HEK293 (cell line): ENCODE results near the gene SMPD3.

ENCODE experiments used
- CTCF ChIA-PET: fragments of 350-600 bp; formaldehyde crosslinking; extraction: SDS; loops from one replicate; lab custom pipeline; 2021; ENCODE audit warnings: antibody characterized with exemption; lab: Yijun Ruan, JAX
- POLR2A ChIA-PET: fragments of 300-600 bp; formaldehyde crosslinking; extraction: SDS; loops from one replicate; lab custom pipeline; 2020; ENCODE audit warnings: antibody characterized with exemption, inconsistent platforms; lab: Yijun Ruan, JAX
- H3K27ac ChIP-seq: fragments of 200-500 bp; sonication (Bioruptor generic); 2 replicates; pipeline ENCODE4 v1.5.1; 2014; ENCODE audit warnings: low read depth, low read length, control low read depth, inconsistent platforms; ENCODE audit errors: extremely low read depth
- H3K36me3 ChIP-seq, 2 experiments: fragments of 200-500 bp in 1 of 2; sonication (Bioruptor generic) in 1 of 2; 1 replicate in 1 of 2; 2 replicates in 1 of 2; pipeline ENCODE4 v1.5.1; 2014 to 2017; ENCODE audit warnings: inconsistent platforms in 2 of 2, low read length in 2 of 2; ENCODE audit not compliant: control insufficient read depth in 2 of 2, insufficient read depth in 1 of 2
- H3K4me1 ChIP-seq: fragments of 200-500 bp; sonication (Bioruptor generic); 2 replicates; pipeline ENCODE4 v1.5.1; 2014; ENCODE audit warnings: mild to moderate bottlenecking, low read length, inconsistent platforms; ENCODE audit not compliant: control insufficient read depth, insufficient read depth
- H3K4me3 ChIP-seq: 2 replicates; pipeline ENCODE4 v1.5.1; 2011; ENCODE audit warnings: low read depth, mild to moderate bottlenecking, control low read depth, low read length, moderate library complexity
- H3K9me3 ChIP-seq: fragments of 200-500 bp; sonication (Bioruptor generic); 2 replicates; pipeline ENCODE4 v1.5.1; 2014; ENCODE audit warnings: low read depth, low read length, inconsistent platforms; ENCODE audit not compliant: control insufficient read depth, insufficient read depth
- SP3 ChIP-seq: fragments of 450-650 bp; formaldehyde crosslinking; IDR thresholded peaks from 2 replicates; pipeline ENCODE4 v1.5.1; 2016; ENCODE audit warnings: missing biosample characterization, missing genetic modification characterization
- TCF7L2 ChIP-seq: IDR thresholded peaks from 2 replicates; pipeline ENCODE4 v1.6.1; 2011; ENCODE audit warnings: low read depth, mild to moderate bottlenecking, inconsistent platforms, low read length, moderate library complexity, borderline replicate concordance
- ZBTB1 ChIP-seq: fragments of 450-650 bp; formaldehyde crosslinking; IDR thresholded peaks from 2 replicates; pipeline ENCODE4 v1.5.1; 2016; ENCODE audit warnings: missing biosample characterization, missing genetic modification characterization
- ZBTB17 ChIP-seq: fragments of 450-650 bp; formaldehyde crosslinking; IDR thresholded peaks from 2 replicates; pipeline ENCODE4 v1.5.1; 2016; ENCODE audit warnings: missing biosample characterization, missing genetic modification characterization
- ZIC2 ChIP-seq: fragments of 450-650 bp; formaldehyde crosslinking; IDR thresholded peaks from 2 replicates; pipeline ENCODE4 v1.5.1; 2016; ENCODE audit warnings: missing biosample characterization, missing genetic modification characterization
- ZNF133 ChIP-seq: fragments of 450-650 bp; formaldehyde crosslinking; IDR thresholded peaks from 2 replicates; pipeline ENCODE4 v1.5.1; 2016; ENCODE audit warnings: missing biosample characterization, missing genetic modification characterization
- ZNF148 ChIP-seq: fragments of 450-650 bp; formaldehyde crosslinking; IDR thresholded peaks from 2 replicates; pipeline ENCODE4 v1.5.0; 2017; ENCODE audit warnings: missing biosample characterization, missing genetic modification characterization, borderline replicate concordance
- ZNF157 ChIP-seq: fragments of 450-650 bp; formaldehyde crosslinking; IDR thresholded peaks from 2 replicates; pipeline ENCODE4 v1.5.1; 2016; ENCODE audit warnings: missing biosample characterization, missing genetic modification characterization
- ZNF398 ChIP-seq: fragments of 450-650 bp; formaldehyde crosslinking; IDR thresholded peaks from 2 replicates; pipeline ENCODE4 v1.5.1; 2017; ENCODE audit warnings: missing biosample characterization, missing genetic modification characterization
- ZNF555 ChIP-seq: fragments of 450-650 bp; formaldehyde crosslinking; conservative IDR thresholded peaks from 2 replicates; pipeline ENCODE4 v1.5.1; 2017; ENCODE audit warnings: missing biosample characterization, mild to moderate bottlenecking, missing genetic modification characterization, inconsistent platforms
- ZNF600 ChIP-seq: fragments of 450-650 bp; formaldehyde crosslinking; IDR thresholded peaks from 2 replicates; pipeline ENCODE4 v1.5.1; 2016; ENCODE audit warnings: missing biosample characterization, missing genetic modification characterization
- ZNF626 ChIP-seq: fragments of 450-650 bp; sonication (Bioruptor Pico); formaldehyde crosslinking; IDR thresholded peaks from 2 replicates; pipeline ENCODE4 v1.5.1; 2018; ENCODE audit warnings: missing biosample characterization, missing genetic modification characterization, inconsistent platforms
- ZNF654 ChIP-seq: fragments of 450-650 bp; formaldehyde crosslinking; IDR thresholded peaks from 2 replicates; pipeline ENCODE4 v1.5.1; 2016; ENCODE audit warnings: low read depth, missing biosample characterization, missing genetic modification characterization
- TF ChIP-seq, protein P1 (sequence below): fragments of 450-650 bp; formaldehyde crosslinking; conservative IDR thresholded peaks from 2 replicates; pipeline ENCODE4 v1.5.1; 2016; ENCODE audit warnings: low read depth, missing biosample characterization, missing genetic modification characterization

The SMPD3 gene

DNA sequence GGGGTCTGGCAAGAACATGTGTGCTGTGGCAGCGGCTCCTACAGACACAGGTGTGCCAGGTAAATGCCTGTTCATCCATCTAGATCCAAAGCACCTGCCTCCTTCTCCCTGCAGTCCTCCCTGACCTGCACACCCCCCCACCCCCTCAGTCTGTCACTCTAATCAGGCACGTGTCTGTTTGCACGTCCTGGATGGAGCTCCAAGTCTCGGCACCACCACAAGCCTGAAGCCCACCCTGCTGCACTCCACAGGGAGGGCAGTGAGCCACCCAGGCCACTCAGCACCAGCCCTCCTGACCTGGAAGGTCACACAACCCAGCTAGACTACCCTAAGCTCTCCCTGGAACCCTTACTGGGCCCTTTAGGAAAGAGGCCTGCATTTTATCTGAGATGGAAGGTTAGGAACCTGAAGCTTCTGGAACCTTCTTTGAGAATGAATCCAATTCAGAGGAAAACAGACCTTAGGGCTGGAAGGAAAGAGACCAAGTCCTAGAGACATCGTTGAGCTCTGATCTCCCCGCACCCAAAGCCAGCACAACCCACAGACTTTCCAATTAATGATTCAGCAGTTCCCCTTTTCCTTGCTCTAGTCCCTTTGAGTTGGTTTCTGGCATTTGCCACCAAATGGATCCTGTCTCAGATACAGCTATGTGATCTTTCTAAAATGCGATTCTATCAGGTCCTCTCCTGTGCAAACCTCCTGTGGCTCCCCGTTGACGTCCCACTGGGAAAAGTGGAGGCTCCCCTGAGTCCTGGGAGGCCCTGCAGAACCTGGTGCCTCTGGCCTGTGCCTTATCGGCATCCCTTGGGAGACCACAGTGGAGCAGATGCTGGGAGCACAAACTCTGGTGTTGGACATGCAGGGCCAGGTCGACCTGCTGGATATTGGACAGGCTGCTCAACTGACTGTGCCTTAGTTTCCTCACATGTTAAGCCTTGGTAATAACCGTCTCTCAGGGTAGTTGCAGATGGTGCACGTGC is 69.6 kb downstream of the SMPD3 start:
- peak; percentile 46; the same call in 1 of the 2 replicates for TF ChIP-seq ZIC2 (tag by site-specific recombination)
- TF ChIP-seq, protein P1, sequence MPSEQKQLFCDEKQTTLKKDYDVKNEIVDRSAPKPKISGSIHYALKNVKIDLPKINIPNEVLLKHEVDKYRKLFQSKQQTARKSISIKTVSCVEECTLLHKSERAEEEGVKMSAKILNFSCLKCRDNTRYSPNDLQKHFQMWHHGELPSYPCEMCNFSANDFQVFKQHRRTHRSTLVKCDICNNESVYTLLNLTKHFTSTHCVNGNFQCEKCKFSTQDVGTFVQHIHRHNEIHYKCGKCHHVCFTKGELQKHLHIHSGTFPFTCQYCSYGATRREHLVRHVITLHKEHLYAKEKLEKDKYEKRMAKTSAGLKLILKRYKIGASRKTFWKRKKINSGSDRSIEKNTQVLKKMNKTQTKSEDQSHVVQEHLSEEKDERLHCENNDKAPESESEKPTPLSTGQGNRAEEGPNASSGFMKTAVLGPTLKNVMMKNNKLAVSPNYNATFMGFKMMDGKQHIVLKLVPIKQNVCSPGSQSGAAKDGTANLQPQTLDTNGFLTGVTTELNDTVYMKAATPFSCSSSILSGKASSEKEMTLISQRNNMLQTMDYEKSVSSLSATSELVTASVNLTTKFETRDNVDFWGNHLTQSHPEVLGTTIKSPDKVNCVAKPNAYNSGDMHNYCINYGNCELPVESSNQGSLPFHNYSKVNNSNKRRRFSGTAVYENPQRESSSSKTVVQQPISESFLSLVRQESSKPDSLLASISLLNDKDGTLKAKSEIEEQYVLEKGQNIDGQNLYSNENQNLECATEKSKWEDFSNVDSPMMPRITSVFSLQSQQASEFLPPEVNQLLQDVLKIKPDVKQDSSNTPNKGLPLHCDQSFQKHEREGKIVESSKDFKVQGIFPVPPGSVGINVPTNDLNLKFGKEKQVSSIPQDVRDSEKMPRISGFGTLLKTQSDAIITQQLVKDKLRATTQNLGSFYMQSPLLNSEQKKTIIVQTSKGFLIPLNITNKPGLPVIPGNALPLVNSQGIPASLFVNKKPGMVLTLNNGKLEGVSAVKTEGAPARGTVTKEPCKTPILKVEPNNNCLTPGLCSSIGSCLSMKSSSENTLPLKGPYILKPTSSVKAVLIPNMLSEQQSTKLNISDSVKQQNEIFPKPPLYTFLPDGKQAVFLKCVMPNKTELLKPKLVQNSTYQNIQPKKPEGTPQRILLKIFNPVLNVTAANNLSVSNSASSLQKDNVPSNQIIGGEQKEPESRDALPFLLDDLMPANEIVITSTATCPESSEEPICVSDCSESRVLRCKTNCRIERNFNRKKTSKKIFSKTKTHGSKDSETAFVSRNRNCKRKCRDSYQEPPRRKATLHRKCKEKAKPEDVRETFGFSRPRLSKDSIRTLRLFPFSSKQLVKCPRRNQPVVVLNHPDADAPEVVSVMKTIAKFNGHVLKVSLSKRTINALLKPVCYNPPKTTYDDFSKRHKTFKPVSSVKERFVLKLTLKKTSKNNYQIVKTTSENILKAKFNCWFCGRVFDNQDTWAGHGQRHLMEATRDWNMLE (tag by site-specific recombination), result no peak
- no peak for TF ChIP-seq ZNF148
- TF ChIP-seq ZNF157 (tag by site-specific recombination), result no peak
- TF ChIP-seq, all 188 proteins: peak for 1
- ChIA-PET POLR2A (interaction anchor here (0.6 kb wide), 1 partner anchor 94 kb away, joined by 3 read pairs; no protein-coding TSS in a partner anchor), CTCF (interaction anchor here (0.6 to 1.9 kb wide), 4 partner anchors 9 to 142 kb away, joined by 3 to 5 read pairs (median 3); no protein-coding TSS in a partner anchor)
- Histone ChIP-seq H3K4me1 (no peaks in the 10 kb centered on the region), H3K27ac (no peak overlapping the region), H3K9me3 (no peaks in the 10 kb centered on the region), H3K36me3 (no peaks in the 10 kb centered on the region), H3K4me3 (no peak overlapping the region)

DNA sequence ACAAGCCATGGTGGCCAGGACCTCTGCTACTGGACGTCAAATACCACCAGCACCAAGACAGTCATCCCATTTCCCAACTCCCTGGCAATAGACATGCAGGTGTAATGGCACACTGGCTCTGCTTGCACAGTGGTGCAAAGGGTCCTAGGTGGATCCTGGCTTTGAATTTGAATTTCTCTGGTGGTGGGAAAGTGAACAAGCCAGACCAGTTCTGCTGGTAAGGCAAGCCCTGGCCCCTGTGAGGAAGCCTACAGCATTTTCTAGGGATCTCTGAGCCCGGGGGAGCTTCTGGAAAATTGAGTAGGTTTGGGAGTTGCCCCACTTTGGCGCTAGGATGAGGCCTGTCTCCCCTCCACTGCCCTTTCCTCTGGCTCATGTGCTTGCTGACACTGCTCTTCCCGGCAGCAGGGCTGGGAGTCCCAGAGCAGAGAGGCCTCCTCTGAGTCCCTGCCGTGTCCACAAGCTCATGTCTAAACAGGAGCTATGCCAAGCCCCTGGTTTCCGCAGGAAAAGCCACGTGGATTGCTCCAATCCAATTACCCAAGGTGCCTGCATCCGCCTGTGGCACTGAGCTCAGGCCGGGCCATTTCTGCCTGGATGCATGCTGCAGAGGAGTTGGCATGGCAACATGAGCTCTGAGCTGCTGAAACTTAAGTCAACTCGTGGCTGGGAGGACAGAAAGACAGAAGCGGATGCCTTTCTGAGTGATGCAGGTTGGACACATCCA is 70.5 kb downstream of the SMPD3 start:
- Histone ChIP-seq H3K4me3 (no peak overlapping the region), H3K9me3 (no peaks in the 10 kb centered on the region), H3K27ac (no peak overlapping the region), H3K4me1 (no peaks in the 10 kb centered on the region), H3K36me3 (no peaks in the 10 kb centered on the region)
- no peak for TF ChIP-seq TCF7L2
- TF ChIP-seq SP3 (tag by site-specific recombination), result no peak
- no peak for TF ChIP-seq ZNF654 (tag by site-specific recombination)
- no peak for TF ChIP-seq ZBTB17 (tag by site-specific recombination)
- TF ChIP-seq ZNF133, result no peak
- TF ChIP-seq ZNF398 (tag by site-specific recombination), result no peak
- TF ChIP-seq ZBTB1, result no peak
- TF ChIP-seq ZNF555 (tag by site-specific recombination), result no peak
- no peak for TF ChIP-seq ZNF600 (tag by site-specific recombination)
- TF ChIP-seq ZNF626, result no peak
- POLR2A ChIA-PET, result no interaction called here
- CTCF ChIA-PET, result interaction anchor here (0.6 to 1.9 kb wide), 2 partner anchors 10 to 143 kb away, joined by 3 to 5 read pairs; no protein-coding TSS in a partner anchor
